ENCODE measurements around the gene SYCE3. TPM values are rescaled to one million over a fixed set of nuclear protein-coding genes. Genes with fewer than 3 reads are reported as not detected.

The SYCE3 gene
- total RNA-seq, 1 donor from 2014 or later: not detected

- intact Hi-C loops (cut with DNase I): no loop called here
- no peak overlapping the region for H3K27ac ChIP-seq
- peaks cover 3% of the 10 kb centered on the region for H3K4me1 ChIP-seq
- no peak for TF ChIP-seq CTCF (IDR thresholded peaks at IDR 0.05)
- ATAC-seq (no peak), DNase-seq (no peak)
- no peaks in the 10 kb centered on the region for H3K27me3 ChIP-seq (ENCODE audit: low read depth)
- H3K36me3 ChIP-seq: peaks cover 5% of the 10 kb centered on the region
- H3K4me3 ChIP-seq: no peak overlapping the region
- no peaks in the 10 kb centered on the region for H3K9me3 ChIP-seq
These were observed 5.9 kb upstream of the SYCE3 start for GRCh38 chr22:50568626-50569025.

GRCh38 chr22:50567721-50568252, 5.1 kb upstream of the SYCE3 start:
- intact Hi-C loops (cut with DNase I): no loop called here
- H3K27ac ChIP-seq: no peak overlapping the region

GRCh38 chr22:50564289-50564688, 1.6 kb upstream of the SYCE3 start:
- intact Hi-C loops (cut with DNase I): no loop called here
- no peaks in the 10 kb centered on the region for H3K27me3 ChIP-seq (ENCODE audit: low read depth)
- no peak overlapping the region for H3K4me3 ChIP-seq
- ATAC-seq: no peak
- peaks cover 8% of the 10 kb centered on the region for H3K4me1 ChIP-seq
- no peak for TF ChIP-seq CTCF (IDR thresholded peaks at IDR 0.05)
- H3K27ac ChIP-seq: no peak overlapping the region
- DNase-seq: no peak
- H3K36me3 ChIP-seq: no peaks in the 10 kb centered on the region
- no peaks in the 10 kb centered on the region for H3K9me3 ChIP-seq

More at GRCh38 chr22:50567721-50568252, 5.1 kb upstream of the SYCE3 start:
- Histone ChIP-seq H3K9me3 (no peaks in the 10 kb centered on the region), H3K36me3 (peaks cover 5% of the 10 kb centered on the region), H3K4me3 (no peak overlapping the region), H3K27me3 (ENCODE audit: low read depth) (no peaks in the 10 kb centered on the region), H3K4me1 (peaks cover 8% of the 10 kb centered on the region)
- no peak for ATAC-seq
- TF ChIP-seq CTCF (IDR thresholded peaks at IDR 0.05): no peak
- no peak for DNase-seq

- peaks cover 8% of the 10 kb centered on the region for H3K4me1 ChIP-seq
- H3K4me3 ChIP-seq: peak overlapping the region; percentile 70
- H3K9me3 ChIP-seq: no peaks in the 10 kb centered on the region
- no peaks in the 10 kb centered on the region for H3K27me3 ChIP-seq (ENCODE audit: low read depth)
- no peak for TF ChIP-seq CTCF (IDR thresholded peaks at IDR 0.05)
- no peaks in the 10 kb centered on the region for H3K36me3 ChIP-seq
- intact Hi-C loops (cut with DNase I): no loop called here
- ATAC-seq (peak; percentile 37 to 51), DNase-seq (no peak)
- peak overlapping the region; percentile 75 for H3K27ac ChIP-seq
These were observed 868 bp upstream of the SYCE3 start for GRCh38 chr22:50563413-50564160.

- H3K4me1 ChIP-seq: peaks cover 8% of the 10 kb centered on the region
- no peak for ATAC-seq
- TF ChIP-seq CTCF (IDR thresholded peaks at IDR 0.05): no peak
- intact Hi-C loops (cut with DNase I): no loop called here
- no peaks in the 10 kb centered on the region for H3K27me3 ChIP-seq (ENCODE audit: low read depth)
- DNase-seq: no peak
- no peaks in the 10 kb centered on the region for H3K36me3 ChIP-seq
- H3K4me3 ChIP-seq: no peak overlapping the region
- H3K9me3 ChIP-seq: no peaks in the 10 kb centered on the region
- no peak overlapping the region for H3K27ac ChIP-seq
These were observed 1.0 kb downstream of the SYCE3 start for GRCh38 chr22:50561401-50562358.

All from lower lobe of right lung (tissue), 2 donors.